ENCODE measurements around the gene GNG3.
"Not testable (repeated sequence)": the region's sequence is repeated elsewhere in the genome, so short reads cannot be mapped to it uniquely, and the experiment has no call there.

GNG3 gene

GRCh38 chr11:62688491-62688890 is 19.0 kb upstream of the GNG3 start:
- DNase-seq: no peak

- no peak for DNase-seq
These were observed 17.9 kb upstream of the GNG3 start, which contains the start of gene LRRN4CL for GRCh38 chr11:62689421-62690183. LRRN4CL (minus strand) TSS chr11:62689530; CDS start chr11:62688508, 1,022 bp downstream.

GRCh38 chr11:62693624-62694023 is 13.9 kb upstream of the GNG3 start:
- not testable (repeated sequence) for DNase-seq

GRCh38 chr11:62694455-62695167 is 12.9 kb upstream of the GNG3 start:
- peak; percentile 79 for DNase-seq

- no peak for DNase-seq
These were observed 5.2 kb upstream of the GNG3 start for GRCh38 chr11:62702246-62702645.

- DNase-seq: not testable (repeated sequence)
These were observed 3.6 kb upstream of the GNG3 start for GRCh38 chr11:62703921-62704320.

- DNase-seq: no peak
These were observed 2.1 kb upstream of the GNG3 start for GRCh38 chr11:62705413-62705812.

- DNase-seq: peak; percentile 96
These were observed 1.3 kb upstream of the GNG3 start for GRCh38 chr11:62705880-62706849.

GRCh38 chr11:62706850-62707247 is 627 bp upstream of the GNG3 start:
- DNase-seq: no peak

GRCh38 chr11:62708392-62708791 is 916 bp downstream of the GNG3 start:
- no peak for DNase-seq

- peak; percentile 55 for DNase-seq
These were observed 1.3 kb downstream of the GNG3 start for GRCh38 chr11:62708793-62709192.

- peak; percentile 95 for DNase-seq
These were observed 1.9 kb downstream of the GNG3 start for GRCh38 chr11:62709247-62710000.

GRCh38 chr11:62710001-62710345 is 2.5 kb downstream of the GNG3 start:
- DNase-seq: peak; percentile 23

- DNase-seq: no peak
These were observed 4.9 kb downstream of the GNG3 start for GRCh38 chr11:62712276-62712812.

GRCh38 chr11:62712861-62713260 is 5.4 kb downstream of the GNG3 start:
- no peak for DNase-seq

- DNase-seq: no peak
These were observed 5.9 kb downstream of the GNG3 start for GRCh38 chr11:62713343-62713742.

GRCh38 chr11:62715150-62716130 is 8.0 kb downstream of the GNG3 start:
- no peak for DNase-seq

GRCh38 chr11:62716206-62716605 is 8.7 kb downstream of the GNG3 start:
- no peak for DNase-seq

GRCh38 chr11:62716816-62717215 is 9.3 kb downstream of the GNG3 start:
- no peak for DNase-seq

- DNase-seq: no peak
These were observed 12.0 kb downstream of the GNG3 start for GRCh38 chr11:62719302-62719978.
